Smooth muscle cell of the brain vasculature (primary cell): ENCODE data around the gene SMCO2.

Experiments
- DNase-seq: peaks from one replicate; pipeline ENCODE4 v3.0.0-alpha.2; 2012; ENCODE audit warnings: low read depth, low spot score

SMCO2 gene

GRCh38 chr12:27499377-27499776, 52.8 kb downstream of the SMCO2 start:
- DNase-seq, result no peak

GRCh38 chr12:27500546-27500945, 54.0 kb downstream of the SMCO2 start:
- no peak for DNase-seq

GRCh38 chr12:27502021-27502435, 55.5 kb downstream of the SMCO2 start:
- no peak for DNase-seq

- no peak for DNase-seq
Measured at GRCh38 chr12:27504507-27504906, 58.0 kb downstream of the SMCO2 start.

GRCh38 chr12:27505109-27505508, 58.6 kb downstream of the SMCO2 start:
- DNase-seq, result no peak

GRCh38 chr12:27505761-27506160, 59.2 kb downstream of the SMCO2 start:
- no peak for DNase-seq

GRCh38 chr12:27506645-27507189, 60.2 kb downstream of the SMCO2 start:
- no peak for DNase-seq

- DNase-seq, result no peak
Measured at GRCh38 chr12:27508736-27509431, 62.3 kb downstream of the SMCO2 start.

GRCh38 chr12:27511031-27511722, 64.6 kb downstream of the SMCO2 start:
- DNase-seq, result no peak

GRCh38 chr12:27511723-27512045, 65.1 kb downstream of the SMCO2 start:
- DNase-seq, result no peak

- DNase-seq, result no peak
Measured at GRCh38 chr12:27513155-27513824, 66.8 kb downstream of the SMCO2 start.

- DNase-seq, result no peak
Measured at GRCh38 chr12:27515671-27516070, 69.1 kb downstream of the SMCO2 start.

- DNase-seq, result no peak
Measured at GRCh38 chr12:27516625-27517024, 70.1 kb downstream of the SMCO2 start.

GRCh38 chr12:27517546-27517945, 71.0 kb downstream of the SMCO2 start:
- DNase-seq, result no peak

- no peak for DNase-seq
Measured at GRCh38 chr12:27517961-27518665, 71.6 kb downstream of the SMCO2 start.

- no peak for DNase-seq
Measured at GRCh38 chr12:27521066-27521465, 74.5 kb downstream of the SMCO2 start.

GRCh38 chr12:27521981-27522380, 75.4 kb downstream of the SMCO2 start:
- DNase-seq, result no peak

GRCh38 chr12:27523305-27523641, 76.7 kb downstream of the SMCO2 start:
- DNase-seq, result no peak

- peak; percentile 98 for DNase-seq
Measured at GRCh38 chr12:27523642-27524493, 77.3 kb downstream of the SMCO2 start, which contains the start of gene PPFIBP1. PPFIBP1 (plus strand) TSS chr12:27524206; CDS start chr12:27633397, 109,191 bp downstream.

GRCh38 chr12:27524494-27524835, 77.9 kb downstream of the SMCO2 start:
- DNase-seq, result no peak
